Muscle of back (tissue), 11 donors: ENCODE measurements around the gene GRK1. TPM values are rescaled to one million over a fixed set of nuclear protein-coding genes. Genes with fewer than 3 reads are reported as not detected.
"Not testable (repeated sequence)": the region's sequence is repeated elsewhere in the genome, so short reads cannot be mapped to it uniquely, and the experiment has no call there.

Experiments
- DNase-seq, 3 donors: peaks; one replicate each; pipeline versions ENCODE4 v3.0.0 to v3.0.0-alpha.2; 2013
- polyA plus RNA-seq, 10 donors: library from polyadenylated mRNA; unstranded; fragments of 120-200 nt; gene quantifications; one replicate each; pipeline ENCODE4 v1.2.1, GENCODE V29; 2013; ENCODE audit not compliant: insufficient read length in 10 of 10

The GRK1 gene
- polyA plus RNA-seq, 10 donors = 0.08 to 0.46 (median 0.25) TPM; not detected in 1

- DNase-seq = no peak
These were observed 75.6 kb downstream of the GRK1 start for GRCh38 chr13:113742445-113743120.

DNA sequence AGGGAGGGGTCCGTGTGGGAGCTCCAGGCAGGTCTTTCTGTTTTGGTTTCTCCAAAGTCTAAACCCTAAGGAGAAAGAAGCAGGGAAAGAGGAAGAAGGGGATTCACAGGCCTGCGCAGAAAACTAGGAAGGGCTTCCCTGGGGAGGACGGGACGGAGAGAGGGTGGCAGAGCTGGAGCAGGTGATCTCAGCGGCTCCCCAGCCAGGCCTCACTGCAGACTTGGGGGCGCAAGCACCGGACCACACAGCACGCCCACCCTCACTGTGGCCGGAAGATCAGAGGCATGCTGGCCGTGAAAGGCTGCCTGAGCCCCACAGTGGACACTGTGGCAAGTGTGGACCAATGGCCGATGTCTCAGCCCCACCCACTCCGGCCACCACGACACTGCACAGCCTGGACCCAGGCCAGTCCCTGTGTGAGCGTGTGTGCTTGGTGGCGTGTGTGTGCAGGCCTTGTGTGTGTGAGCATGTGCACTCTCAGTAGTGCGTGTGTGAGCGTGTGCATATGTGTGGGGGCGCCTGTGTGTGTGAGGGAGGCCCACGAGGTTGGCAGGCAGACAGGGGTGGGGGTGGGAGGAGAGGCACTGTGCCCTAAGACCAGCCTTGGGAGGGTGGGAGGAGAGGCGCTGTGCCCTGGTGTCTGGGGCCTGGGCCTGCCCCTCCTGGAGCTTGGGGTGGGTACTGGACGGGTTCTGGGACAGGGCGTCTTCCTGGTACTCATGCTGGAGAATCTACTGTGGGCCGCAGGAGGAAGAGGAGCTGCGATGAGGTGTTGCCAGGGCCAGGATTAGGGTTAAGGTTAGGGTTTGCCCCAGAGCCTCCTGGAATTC, 76.6 kb downstream of the GRK1 start:
- no peak for DNase-seq

GRCh38 chr13:113744197-113745000, 77.4 kb downstream of the GRK1 start:
- DNase-seq = no peak

- no peak for DNase-seq
These were observed 78.0 kb downstream of the GRK1 start for GRCh38 chr13:113745059-113745458.

GRCh38 chr13:113745500-113746142, 78.6 kb downstream of the GRK1 start:
- DNase-seq = not testable (repeated sequence)

- no peak for DNase-seq
These were observed 79.1 kb downstream of the GRK1 start for GRCh38 chr13:113746143-113746525.

GRCh38 chr13:113746671-113747070, 79.7 kb downstream of the GRK1 start:
- DNase-seq = no peak

DNA sequence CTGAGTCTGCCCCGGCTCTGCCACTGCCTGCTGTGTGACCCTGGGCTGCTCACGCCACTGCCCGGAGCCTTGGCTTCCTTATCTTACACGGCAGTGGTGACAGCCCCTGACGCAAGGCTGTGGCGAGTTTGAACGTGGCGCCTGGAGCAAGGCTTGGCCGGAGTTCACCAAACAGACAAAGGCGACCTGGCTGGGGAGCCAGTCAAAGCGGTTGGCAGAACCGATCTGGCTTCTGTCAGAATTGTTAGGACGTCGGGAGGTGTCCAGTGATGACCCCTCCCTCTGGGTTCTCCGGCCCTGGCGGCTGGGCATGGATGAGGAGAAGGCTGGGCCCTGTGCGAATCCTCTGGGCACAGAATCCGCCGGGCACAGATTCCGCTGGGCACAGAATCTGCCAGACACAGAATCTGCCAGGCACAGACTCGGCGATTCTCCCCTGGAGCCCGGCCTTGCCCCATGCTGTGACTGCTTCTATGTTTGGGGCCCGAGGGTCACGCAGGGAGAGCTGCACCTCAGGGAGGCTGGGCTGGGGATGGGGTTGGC, 80.3 kb downstream of the GRK1 start:
- DNase-seq = no peak

- DNase-seq = no peak
These were observed 81.3 kb downstream of the GRK1 start for GRCh38 chr13:113748101-113748861.

GRCh38 chr13:113748862-113749451, 81.9 kb downstream of the GRK1 start:
- no peak for DNase-seq

DNA sequence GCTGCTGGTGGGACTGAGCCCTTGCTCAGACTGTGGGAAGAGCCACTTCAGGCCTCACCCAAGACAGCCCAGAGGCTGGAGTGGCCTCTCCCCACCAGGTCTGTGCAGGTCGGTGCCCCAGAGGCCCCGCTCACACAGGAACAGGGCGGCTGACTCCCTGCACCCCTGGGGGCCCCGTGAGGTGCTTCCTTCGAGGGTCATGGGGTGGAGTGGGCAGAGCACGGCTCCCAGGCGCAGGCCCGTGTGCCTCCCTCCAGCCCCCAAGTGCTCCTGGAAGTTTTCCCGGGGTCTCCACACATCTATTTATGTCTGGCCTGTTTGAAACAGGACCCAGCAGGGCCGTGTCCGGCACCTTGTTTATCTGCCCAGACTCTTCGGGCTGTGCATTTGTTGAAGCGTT, 82.5 kb downstream of the GRK1 start:
- DNase-seq = no peak

DNA sequence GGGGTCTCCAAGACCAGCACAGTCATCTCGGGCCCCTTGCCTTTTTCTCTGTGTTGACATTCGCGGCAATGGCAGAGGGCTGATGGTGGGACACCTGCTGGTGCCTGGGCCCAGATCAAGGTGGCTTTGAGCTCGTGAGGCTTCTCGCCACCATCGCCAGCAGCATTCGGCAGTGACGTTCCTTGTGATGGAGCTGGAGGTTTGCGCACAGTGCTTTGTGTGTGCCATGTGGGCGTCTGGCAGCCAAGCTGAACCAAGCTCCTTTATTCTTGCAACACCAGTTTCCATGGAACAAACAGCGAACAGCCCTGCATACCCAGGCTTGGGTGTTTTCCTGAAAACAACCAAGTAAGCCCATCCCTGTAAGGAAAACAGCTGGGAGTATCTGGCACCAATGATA, 82.9 kb downstream of the GRK1 start:
- no peak for DNase-seq

- no peak for DNase-seq
These were observed 83.8 kb downstream of the GRK1 start for GRCh38 chr13:113750554-113751399.

DNA sequence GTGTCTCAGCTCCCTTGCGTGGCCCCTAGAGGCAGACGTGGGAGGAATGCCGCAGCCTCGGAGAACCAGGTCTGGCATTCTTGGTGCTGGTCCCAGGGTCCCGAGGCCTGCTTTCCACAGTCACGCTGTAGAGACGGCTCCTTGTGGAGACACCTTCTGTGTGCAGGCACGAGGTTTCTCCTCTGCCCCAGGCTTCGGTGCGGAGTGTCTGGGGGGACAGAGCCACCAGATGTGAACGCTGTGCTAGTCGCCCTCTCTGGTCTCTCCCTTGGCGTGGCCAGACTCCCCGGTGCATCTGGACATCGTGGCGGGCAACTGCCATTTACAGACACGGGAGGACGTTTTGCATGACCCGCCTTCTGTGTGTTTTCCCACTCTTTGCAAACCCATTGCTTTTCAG, 84.5 kb downstream of the GRK1 start:
- DNase-seq = no peak

DNA sequence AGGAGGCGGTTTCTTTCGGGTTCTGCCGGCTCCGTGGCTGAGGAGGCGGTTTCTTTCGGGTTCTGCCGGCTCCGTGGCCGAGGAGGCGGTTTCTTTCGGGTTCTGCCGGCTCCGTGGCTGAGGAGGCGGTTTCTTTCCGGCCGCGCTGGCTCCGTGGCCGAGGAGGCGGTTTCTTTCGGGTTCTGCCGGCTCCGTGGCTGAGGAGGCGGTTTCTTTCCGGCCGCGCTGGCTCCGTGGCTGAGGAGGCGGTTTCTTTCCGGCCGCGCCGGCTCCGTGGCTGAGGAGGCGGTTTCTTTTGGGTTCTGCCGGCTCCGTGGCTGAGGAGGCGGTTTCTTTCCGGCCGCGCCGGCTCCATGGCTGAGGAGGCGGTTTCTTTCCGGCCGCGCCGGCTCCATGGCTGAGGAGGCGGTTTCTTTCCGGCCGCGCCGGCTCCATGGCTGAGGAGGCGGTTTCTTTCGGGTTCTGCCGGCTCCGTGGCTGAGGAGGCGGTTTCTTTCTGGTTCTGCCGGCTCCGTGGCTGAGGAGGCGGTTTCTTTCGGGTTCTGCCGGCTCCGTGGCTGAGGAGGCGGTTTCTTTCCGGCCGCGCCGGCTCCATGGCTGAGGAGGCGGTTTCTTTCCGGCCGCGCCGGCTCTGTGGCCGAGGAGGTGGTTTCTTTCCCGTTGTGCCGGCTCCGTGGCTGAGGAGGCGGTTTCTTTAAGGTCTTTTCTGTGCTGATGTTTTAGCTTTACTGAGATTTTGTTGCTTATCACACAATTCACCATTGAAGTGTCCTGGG, 85.4 kb downstream of the GRK1 start:
- DNase-seq = not testable (repeated sequence)

GRCh38 chr13:113753171-113753570, 86.2 kb downstream of the GRK1 start:
- DNase-seq = no peak

DNA sequence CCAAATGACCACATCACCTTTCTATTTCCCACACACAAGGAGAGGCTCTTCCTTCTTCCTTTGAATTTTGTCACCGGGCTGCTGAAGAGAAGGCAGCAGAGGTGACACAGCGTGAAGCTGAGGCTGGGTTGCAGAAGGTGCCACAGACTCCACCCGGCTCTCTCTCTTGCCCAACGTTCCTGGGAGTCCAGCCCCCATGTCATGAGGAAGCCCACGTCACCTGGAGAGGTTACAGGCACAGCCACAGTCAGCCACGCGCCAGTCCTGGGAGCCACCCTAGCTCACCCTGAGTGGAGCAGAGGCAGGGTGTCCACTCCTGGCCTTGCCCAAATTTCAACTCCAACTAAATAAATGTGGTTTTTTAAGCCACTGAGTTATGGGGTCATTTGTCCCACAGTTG, 87.2 kb downstream of the GRK1 start:
- no peak for DNase-seq

- DNase-seq = no peak
These were observed 87.7 kb downstream of the GRK1 start for GRCh38 chr13:113754691-113755090.
